CD4-positive, alpha-beta T cell treated with Interleukin-2 at 100 ng/mL for 4 hours (primary cell): Measurements from ENCODE around the gene DIP2B.

Experiments used
- DNase-seq: peaks from one replicate; pipeline ENCODE4 v3.0.0-alpha.2; 2020; ENCODE audit warnings: low spot score

Gene DIP2B

DNA sequence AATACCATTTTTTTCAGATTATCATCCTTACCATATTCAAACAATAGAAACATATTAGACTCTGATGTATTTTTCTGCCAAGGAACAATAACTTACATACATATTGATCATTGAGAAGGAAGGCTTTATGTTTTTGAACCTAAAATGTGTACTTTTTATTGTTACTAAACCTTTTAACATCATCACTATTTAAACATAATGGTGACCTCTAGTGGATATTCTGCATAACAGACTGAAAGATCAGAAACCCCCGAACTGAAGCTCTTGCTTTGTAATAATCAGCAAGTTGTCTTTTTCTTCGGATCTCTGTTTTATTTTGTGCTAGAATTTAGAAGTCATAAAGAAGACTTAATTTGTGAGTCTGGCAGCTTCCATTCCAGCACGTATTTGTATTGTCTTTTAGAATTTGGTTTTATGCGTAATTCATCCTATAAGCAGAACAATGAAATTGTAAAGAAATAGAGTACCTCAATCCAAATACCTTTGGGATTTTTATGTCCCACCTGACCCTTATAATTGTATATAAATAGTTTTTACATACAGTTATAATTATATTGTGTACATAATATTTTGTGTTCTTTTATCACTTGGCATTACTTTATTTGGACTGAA is 133.2 kb downstream of the DIP2B start:
- peak; percentile 65 for DNase-seq

DNA sequence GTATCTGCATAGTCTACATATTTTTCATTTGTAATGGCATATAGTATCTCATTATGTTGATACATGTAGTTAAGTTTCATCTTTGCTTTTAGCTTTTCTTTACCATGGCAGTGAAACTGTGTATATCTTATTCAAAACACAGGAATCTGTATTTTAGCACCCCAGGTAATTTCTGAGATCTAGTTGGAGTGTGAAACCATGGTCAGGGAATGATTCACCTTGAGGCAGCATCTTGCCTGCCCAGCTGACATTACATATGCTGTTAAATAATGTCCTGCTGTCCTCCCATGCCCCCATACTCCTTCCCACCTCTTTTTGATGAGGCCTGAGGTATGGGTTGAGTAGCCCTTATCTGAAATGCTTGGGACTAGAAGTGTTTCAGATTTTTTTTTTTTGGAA is 133.7 kb downstream of the DIP2B start:
- DNase-seq = no peak

DNA sequence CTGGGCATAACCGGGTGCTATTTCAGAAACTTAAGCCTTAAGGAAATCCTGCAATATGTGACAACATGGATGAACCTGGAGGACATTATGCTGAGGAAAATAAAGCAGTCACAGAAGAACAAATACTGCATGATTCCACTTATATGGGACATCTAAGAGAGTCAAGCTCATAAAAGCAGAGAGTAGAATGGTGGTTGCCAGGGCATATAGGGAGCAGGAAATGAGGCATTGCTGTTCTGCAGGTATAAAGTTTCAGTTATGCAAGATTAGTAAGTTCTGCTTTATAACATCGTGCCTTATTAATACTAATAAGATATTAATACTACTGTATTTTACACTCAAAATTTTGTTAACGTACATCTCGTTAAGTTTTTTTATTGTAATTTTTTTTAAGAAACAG is 134.9 kb downstream of the DIP2B start:
- DNase-seq = no peak

DNA sequence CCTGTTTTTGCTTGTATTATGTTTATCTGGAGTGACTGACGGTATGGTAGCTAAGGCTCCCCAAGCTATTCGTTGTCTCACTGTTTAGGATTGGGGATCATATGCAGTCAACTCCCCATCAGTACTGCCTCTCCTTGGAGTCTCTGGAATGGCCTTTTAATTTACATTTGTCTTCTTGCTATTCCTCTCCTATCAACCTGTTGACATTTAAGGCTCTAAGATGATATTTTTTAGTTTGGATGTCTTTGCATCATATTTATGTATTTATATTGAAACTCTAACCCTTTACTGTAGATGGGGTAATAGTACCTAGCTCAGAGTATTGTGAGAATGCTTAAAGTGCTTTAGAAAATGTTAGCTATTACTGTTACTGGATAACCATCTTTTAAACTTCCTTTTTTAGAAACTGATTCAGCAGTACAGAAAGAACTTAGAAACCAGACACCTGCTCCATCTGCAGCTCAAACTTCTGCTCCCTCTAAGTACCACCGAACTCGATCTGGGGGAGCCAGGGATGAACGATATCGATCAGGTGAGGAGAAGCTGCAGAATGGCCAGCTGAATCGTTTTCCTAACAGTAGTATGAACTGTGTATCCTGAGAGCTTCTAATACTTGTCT is 135.6 kb downstream of the DIP2B start:
- DNase-seq = no peak

DNA sequence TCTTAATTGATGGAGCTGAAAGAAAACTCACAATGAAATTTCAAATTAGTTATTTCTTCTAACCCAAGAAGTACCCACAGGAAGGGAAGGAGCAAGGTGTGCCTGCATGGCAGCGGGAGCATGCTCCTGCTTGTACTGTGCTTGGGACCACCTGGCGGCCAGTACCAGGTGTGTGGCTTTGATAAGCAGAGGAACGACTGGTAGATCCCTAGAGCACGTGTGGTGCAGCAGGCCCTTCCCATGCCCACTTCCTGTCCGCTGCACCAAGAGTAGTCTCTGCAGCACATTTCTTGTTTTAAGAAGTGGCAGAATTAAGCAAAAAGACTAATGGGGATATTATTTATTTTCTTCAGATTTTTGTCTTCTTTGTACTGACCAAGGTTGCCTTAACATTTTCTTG is 136.8 kb downstream of the DIP2B start:
- DNase-seq = no peak

DNA sequence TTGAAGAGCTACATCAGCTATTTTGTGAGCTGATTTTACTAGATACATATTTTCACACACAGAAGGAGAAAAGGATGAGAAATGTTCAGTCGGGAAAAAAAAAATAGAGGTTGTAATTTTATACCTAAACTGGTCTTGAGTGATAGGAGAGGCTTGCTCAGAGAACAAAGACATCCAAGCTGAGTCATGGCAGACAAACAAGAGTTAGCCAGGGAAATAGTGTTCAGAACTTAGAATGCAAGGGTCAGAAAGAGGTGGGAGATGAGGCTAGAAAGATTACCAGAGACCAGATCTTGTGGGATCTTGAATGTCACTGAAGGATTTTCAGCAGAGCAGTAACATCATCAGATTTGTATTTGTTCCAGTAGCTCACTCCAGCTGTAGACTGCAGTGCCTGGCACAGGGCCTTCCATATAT is 137.3 kb downstream of the DIP2B start:
- DNase-seq = no peak

DNA sequence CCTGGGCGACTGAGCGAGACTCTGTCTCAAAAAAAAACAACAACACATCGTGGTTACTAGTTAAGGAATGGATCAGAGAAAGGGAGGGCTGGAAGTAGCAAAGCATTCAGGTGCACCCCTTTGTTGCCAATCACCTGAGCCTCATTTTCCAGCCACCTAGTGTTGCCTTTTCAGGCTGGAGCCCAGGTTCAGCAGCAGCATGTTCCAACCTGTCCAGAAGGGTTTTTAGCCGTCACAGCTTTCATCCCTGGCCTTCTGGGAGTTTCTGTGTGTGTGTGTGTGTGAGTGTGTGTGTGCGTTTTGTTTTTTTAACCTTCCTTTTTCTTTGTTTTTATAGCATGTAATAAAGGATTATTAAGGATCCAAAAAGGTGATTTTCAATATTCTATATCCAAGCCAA is 138.0 kb downstream of the DIP2B start:
- no peak for DNase-seq

DNA sequence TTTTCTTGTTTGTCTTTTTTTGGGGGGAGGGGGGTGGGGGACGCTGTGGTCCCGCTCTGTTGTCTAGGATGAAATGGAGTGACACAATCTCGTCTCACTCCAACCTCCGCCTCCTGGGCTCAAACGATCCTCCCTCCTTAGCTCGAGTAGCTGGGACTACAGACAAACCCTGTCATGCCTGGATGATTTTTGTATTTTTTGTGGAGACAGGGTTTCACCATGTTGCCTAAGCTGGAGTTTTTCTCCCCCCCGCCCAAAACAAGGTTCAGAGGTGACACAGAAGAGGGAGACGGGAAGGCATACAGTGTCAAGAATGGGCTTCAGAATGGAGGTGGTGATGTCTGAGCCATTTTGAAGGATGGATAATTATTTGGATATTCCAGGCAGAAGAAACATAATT is 142.2 kb downstream of the DIP2B start:
- DNase-seq = no peak

DNA sequence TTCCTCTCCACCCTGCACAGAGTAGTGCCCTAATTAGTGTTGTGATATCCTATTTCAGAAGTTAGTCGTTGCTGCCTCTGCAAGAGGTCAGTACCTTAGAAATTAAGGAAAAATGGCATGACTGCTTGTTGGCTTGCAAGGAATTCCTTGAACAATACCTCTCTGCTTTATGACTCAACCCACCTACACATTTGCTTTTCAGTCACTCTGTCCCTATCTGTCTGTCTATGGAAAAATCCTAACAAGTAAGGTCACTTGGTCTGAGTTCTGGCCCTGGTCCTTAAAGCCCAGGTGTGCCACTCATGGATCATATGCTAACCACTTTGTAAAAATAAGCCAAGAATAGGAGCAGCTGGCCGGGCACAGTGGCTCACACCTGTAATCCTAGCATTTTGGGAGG is 142.7 kb downstream of the DIP2B start:
- DNase-seq = no peak

DNA sequence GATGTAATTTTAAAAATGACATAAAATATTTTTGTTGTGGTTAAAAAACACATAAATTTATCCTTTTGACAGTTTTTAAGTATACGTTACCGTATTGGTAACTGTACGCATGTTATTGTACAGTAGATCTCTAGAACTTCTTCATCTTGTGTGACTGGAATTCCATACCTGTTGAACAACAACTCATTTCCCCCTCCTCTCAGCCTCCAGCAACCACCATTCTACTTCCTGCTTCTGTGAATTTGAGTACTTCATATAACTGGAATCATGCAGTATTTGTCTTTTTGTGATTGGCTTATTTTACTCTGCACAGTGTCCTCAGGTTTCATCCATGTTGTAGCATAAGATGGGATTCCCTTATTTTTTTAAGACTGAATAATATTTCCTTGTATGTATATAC is 145.5 kb downstream of the DIP2B start:
- no peak for DNase-seq

DNA sequence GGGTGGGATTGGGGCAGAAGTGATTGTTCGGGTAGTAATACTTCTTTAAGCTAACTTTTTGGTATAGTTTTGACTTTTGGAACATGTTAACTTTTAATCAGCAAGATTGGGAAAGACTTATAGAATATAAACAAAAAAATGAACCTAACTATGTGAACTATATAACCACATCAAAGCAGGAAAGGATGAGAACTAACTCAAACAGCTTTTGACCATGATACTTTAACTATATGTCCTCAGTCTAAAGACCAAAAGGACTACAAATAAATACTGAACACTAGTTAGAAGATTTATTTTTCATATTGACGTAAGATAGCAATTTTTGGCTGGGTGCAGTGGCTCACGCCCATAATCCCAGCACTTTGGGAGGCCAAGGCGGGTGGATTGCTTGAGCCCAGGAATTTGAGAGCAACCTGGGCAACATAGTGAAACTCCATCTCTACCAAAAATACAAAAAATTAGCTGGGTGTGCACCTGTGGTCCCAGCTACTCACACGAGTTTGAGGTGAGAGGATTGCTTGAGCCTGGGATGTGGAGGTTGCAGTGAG is 150.7 kb downstream of the DIP2B start:
- DNase-seq = no peak

DNA sequence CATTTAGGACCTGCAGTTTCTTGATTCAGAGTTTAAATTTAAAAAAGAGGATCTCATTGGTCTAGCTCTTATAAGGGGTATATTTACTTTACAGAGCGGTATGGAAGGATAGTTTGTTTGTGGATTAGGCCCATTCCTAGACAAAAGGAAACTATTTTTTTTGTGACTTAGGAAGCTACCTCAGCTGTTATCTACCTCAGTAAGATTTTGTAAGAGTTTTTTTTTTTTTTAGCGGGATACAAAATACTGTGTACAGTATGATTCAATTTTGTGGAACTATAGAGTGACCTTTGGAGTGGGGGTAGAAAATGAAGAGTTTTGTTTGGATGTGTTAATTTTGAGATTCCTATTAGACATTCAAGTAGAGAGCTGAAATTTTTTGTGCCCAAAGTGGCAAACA is 154.5 kb downstream of the DIP2B start:
- DNase-seq = no peak

DNA sequence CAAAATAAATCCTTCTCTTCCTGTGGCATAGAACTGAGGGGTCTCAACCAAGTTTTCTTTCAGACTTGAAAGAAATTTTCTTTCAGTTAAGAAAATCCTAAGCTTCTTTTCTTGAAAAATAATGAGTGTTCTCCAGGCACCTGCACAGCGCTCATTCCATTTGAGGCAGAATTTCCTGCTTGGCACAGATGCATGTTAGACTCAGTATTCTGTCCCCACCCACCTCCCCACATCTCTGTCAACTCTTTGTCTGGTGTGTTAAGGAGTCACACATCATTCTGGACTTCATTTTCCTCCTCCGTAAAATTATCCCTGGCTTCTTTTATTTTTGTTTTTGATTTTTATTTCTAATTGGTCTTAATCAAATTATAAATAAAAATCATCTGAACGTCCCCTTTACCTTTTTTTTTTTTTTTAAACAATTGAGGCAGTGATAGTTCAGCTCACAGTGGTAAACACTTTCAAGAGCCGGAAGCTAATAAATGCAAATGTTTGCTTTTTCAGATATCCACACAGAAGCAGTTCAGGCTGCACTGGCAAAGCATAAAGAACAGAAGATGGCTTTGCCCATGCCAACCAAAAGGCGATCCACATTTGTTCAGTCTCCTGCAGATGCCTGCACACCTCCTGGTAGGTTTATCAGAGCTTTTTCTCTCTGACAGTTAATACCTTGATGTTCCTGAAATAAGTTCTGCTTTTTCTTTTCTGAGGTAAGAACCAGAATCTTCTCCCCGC is 155.1 kb downstream of the DIP2B start:
- no peak for DNase-seq

DNA sequence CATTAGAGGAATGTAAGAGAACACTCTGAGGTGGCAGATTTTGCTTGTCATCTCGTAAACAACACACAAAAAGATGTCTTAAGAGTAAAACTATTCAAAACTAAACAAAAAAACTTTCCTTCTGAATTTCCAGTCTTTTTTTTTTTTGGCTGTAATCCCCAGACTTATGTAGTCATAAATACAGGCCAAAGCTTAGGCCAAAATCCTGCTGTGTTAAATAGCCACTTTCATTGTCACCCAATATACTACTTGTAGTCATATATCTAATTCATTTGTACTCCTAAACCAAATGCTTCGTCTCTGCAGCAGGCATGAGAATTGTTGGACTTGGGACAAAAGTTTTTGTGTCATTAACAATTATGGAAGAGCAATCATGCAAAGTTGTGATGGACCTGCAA is 155.6 kb downstream of the DIP2B start:
- no peak for DNase-seq

DNA sequence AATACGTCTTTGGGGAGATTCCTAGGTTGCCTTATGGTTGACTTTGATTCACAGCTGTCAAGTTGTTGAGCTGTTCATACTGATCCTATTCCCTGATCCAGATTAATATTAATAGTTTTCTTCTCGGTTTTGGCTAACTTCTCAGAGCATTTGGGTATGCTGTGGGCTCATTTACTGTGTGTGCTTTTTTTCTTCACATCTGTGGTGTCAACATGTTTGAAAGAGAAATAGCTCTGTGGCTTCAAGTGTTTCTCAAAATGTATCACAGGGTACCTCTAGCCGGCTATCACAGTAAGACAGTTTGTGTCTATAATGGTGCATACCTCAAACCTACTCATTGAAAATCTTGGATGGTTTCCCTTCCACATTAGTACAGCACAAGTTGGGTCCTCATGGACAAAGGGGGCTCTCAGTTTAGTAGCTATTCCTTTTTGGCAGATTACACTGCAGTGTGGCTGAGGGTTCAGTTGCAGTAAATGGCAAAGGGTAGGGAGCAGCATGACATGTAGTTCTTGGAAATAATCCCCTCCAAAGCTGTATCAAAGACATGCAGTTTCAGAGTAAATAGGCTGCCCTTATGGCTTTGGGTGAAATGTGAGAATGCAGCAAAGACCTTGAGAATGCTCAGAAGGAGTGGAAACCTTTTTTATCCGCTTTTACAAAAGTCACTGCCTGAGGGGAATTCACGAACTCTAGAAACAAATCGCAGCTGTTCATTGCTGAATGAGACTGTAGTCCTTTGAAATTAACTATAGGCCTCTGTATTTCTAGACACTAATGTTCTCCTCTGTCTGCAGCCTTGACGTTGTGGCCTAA is 156.7 kb downstream of the DIP2B start:
- no peak for DNase-seq

DNA sequence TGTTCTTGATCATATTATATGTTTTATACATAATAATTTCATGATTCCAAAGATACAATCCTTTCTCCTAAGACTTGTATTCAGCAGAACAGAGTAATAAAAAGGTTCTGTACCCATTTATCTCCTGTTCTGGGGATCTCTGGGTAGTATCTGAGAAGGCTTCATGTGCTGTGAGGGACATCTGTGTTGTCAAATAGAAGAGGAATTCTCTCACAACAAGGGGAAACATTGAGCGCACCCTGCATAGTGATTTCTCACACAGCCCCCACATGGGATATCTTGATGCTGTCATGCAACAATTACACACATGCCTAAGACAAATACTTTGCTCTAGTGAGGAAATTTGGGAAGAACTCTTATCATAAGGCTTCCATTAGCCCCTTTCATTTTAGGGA is 157.3 kb downstream of the DIP2B start:
- no peak for DNase-seq

DNA sequence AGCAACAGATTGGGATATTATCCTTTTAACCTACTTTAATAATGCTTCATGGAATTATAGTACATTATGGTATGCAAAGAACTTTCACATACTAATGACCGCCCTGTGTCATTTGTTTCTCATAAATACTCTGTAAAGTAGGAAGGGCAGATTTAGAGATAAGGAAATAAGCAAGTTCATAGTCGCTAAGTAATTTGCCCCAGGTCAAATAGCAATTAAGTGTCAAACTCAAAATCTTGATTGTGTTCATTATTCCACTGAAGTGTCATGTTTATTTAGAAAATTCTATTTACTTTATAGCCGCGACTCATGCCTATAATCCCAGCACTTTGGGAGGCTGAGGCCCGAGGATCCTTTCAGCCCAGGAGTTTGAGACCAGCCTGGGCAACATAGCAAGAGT is 160.4 kb downstream of the DIP2B start:
- DNase-seq = no peak

DNA sequence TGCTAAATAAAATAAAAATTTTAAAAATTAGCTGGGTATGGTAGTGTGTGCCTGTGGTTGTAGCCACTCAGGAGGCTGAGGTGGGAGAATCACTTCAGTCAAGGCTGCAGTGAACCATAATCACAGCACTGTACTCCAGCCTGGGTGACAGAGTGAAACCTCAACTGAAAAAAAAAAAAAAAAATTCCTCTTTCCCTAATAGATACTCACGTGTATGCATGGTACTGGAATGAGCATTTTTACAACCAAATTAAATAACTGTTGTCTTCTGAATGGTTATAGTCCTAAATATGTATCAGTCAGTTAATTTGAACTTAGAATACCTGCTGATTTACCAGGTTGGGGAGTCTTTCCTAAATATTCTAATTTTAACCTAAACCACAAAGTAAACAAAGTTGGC is 160.8 kb downstream of the DIP2B start:
- DNase-seq = no peak

DNA sequence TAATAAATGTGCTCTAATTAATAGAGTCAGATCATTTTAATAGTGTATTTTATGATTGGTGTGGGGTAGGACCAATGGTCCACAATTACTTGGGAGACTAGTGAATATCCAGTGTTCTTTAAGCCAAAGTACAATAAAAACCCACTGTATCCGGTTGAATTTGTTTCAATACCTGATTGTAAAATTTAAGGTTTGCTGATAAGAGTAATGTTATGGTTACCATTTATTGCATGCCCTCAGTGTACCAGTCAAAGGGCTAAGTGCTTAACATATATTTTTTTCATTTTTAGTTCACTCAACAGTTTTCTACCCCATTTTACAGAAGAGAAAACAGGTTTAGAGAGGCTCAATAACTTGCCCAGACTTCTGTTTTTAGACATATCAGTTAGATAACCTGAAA is 161.2 kb downstream of the DIP2B start:
- DNase-seq = no peak

DNA sequence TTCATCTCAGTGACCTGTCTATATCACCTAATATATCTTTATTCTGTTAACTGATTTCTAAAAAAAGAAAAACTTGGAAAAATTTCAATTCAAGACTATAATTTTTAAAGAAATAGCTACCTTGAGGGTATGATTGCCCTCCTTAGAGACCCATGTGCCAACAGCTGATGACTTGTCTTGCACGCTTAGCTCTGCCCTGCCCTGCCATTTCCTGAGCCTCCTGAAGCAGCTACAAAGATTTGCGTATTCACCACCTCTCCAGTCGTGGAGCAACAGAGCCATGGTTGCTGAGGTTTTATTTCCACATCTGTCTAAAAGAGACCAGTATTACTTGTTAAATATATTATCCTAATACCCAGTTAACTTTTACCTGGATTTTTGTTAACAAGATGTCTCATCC is 167.4 kb downstream of the DIP2B start:
- DNase-seq = no peak

DNA sequence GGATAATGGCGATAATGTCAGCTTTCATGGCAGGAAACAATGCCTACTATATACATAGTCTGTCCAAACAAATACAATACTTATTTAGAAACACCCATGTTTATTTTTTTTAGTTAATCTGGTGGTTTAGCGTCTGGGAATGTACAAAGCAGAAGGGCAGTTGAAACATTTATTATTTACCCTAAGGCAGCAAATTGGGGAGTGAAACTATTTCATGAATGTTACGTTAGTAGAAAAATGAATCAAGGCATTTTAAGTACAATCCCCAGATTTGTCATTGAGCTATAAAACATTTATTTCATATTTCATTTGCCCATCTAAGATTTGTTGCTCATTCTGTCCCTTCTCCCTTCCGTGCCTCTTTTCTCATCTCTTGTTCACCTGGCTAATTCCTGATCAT is 172.0 kb downstream of the DIP2B start:
- DNase-seq = no peak

DNA sequence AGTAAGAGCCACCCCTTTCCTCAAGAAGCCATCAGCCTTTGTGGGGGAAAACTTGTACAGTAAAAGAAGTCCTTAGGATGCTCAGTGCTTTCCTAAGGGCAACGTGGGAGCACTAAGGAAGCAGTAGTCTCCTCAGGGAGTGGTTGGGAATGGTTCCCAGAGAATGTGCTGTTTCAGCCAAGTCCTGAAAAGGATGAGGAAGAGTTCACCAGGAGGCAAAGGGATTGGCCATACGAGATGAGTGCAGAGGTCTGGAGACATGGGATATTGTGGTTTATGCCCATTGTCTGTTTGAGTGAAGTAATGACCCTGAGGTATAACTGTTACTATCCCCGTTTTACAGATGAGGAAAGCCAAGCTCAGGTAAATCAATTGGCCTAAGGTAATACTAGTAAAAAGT is 173.1 kb downstream of the DIP2B start:
- no peak for DNase-seq
